ENCODE results near the gene MED20.

MED20 gene

DNA sequence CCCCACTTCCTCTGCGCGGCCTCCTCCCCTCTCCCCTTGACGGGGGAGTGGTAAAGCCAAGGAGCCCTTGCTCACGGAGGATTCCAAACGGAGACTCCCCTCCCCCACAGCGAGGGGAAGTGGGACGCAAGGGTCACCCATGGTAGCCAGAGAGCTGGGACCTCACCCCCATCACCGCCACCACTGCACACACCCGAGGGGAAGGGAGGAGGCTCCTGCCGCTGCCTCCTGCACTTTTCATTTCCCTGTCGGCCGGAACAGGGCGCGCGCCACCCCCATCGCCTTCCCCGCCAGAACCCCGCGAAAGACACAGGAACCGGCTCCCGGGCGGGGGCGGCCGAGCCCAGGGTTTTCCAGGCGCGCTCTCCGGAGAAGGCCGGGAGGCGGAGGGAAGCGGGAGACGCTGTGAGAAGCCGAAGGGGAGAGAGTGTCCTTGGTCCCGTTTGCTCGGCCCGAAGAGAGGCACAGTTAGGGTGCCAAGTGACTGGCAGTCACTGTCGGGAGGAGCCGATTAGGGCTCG, 19.9 kb upstream of the MED20 start:
- DNase-seq: no peak

DNA sequence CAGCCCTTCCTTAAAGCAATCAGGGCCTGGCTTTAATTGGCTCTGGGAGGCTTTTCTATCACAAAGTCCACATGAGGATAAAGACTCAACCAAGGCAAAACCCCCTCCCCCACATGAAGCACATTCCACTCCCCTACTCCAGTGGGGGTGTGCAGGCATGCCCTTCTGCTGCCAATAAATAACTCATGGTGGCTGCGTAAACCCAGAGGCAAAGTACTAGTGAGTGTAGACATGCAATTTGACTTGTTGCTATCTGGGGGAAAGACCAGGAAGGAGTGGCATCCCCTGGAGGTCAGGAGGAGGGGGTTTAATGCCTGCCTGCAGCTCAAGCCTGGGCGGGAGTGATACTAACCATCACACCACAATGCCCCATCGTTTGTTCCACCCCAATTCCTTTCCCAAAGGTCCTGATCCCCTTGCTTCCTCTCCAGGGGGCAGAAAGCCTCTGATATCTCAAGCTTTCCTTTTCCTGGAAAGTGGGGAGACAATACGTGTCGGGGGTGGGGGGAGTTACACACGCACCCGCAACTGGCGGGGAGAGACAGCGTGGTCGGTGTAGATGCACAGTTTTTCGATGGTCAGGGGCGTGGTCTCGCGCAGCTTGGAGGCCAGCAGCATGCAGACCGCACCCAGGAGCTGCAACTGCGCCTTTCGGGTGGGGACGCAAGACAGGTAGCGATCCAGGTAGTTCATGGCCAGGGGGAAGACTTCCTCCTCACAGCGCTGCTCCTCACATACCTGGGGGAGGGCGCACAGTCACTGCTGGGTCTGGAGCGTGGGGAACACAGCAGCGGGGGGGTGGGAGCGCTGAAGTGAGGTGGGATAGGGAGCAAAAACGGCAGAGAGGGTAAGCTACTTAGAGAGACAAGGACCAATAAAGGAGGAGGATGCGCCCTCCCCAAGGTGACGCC, 19.2 kb upstream of the MED20 start:
- peak; percentile 6 for DNase-seq

DNA sequence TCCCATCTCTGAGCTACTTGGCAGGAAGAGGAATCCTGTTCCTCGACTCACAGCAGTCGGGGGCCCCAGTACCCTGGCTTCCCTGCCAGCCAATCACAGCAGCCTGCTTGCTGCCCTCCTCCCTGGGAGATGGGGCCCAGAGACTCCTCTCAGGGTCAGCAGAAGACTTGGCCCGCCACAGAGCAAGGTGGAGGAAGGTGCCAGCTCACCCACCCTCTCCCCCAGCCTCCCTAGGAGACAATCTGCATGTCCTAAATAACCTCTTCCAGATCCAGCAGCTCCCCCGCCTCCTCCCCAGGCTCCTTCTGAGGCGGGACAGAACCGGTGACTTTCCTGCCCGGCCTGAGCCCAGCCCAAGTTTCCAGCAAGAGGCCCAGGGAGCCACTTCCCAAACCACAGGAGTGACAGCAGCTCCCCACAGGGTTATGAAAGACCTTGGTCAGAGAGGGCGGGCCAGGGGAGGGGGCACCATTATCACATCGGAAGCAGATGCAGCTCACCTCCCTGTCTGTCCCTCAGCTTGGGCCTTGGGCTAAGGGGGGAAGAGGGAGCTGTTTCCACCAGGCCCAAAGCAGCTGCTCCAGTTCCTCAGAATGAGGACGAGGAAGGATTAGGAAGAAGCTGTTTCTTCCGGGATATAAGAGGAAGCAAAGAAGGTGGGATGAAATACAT, 18.4 kb upstream of the MED20 start:
- DNase-seq: no peak

DNA sequence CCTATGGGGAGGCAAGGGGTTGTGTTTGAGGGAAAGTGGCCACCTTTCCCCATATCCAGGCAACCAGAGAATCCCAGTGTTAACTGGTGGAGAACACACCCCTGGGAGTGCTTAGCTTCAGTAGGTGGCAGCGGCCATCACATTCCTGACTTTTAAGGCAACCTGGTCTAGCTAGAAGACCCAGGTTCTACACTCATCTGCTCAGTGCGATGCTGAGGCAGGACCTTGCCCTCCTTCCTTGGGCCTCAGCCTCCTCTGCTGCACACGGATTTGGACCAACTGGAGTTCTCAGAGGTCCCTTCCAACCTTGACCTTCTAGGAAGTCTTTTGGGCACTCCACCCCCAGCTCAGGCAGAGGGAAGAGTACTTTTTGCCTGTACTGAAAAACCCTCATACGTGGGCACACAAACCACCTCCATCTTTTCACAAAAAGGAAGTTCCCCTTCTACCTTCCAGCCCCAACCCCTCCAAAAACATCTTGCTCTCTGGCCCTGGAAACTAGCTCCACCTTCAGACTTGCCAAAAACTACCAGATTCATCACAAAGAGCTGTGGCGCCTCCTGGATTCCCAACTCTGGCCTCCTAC, 17.7 kb upstream of the MED20 start:
- no peak for DNase-seq

DNA sequence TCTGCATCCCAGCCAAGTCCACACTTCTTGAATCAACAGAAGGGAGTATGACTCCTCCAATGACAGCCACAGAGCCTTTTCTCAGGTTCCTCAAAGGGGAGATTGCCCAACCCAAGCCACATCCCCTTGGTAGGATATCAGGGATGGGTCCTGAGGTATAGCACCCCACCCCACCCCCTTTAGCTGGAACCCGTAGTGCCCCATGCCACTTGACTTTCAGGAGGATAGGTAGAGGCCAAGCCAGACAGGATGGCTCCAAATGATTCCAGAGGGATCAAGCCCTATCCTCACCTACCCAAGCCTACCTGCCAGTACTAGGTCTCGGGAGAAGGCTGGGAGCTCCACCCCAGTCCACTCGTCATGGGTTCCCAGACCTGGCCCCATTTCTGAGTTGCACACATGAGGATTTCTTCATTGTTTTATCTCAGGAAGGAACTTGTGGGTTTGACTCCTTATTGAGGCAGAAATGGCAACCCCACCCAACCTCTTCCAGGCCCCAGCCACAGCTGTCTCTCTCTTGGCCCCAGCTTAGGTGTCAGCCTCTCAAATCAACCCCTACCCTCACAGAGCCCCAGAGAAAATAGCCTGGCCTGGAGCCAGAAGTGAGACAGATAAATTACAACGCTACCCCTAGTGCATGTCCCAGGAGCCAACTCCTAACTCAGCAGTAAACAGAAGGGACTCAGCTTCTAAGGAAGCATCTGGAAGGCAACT, 17.1 kb upstream of the MED20 start:
- no peak for DNase-seq

DNA sequence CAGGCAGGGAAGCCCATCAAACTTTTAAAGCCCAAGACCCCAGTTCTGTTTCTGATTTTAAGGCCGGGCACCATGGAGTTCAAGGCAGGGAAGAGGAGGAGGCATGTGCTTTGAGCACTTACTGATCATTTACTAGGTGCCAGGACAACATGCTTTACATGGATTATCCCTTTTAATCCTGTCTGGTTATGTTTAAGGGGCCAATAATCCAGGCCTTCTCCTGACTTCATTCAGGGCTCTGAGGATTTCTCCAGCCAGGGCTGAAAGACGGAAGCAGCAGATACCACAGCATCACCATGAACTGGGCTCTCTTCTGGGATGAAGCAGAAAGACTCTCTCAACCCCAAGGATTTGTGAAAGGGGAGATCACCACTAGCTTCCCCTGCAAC, 16.5 kb upstream of the MED20 start:
- no peak for DNase-seq

DNA sequence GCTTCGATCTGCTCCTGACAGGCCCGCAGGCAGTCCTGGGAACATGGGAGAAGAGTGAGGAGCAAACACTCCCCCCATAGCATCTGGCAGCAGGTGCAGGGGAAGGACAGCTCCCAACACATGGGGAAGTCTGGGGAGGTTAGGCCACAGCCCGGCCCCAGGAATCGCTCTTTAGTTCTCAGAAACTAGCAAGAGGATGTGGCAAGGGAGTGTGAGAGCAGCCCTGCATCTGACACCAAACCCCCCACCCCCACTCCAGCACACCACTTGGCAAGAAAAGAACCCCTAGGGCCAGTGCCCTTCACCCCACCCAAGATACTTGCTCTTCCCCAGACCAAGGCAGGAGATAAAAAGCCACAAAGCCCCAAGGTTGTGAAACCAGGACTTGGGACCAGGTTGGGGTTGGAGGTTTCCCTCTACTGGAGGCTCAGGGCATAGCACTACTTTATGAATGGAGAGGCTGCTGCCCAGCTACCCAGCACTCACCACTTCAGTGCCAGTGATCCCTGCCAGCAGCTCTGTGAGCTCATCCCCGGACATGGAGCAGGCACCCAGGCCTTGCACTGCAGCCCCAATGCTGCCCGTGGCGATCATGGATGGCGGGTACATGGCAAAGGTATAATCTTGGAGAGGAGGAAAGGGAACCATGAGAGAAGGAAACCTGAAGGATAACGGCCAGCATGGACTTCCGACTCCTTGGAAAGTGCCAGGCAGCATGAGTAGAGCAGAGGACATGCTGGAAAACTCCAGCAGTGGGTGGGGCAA, 15.3 kb upstream of the MED20 start:
- peak; percentile 45 for DNase-seq

DNA sequence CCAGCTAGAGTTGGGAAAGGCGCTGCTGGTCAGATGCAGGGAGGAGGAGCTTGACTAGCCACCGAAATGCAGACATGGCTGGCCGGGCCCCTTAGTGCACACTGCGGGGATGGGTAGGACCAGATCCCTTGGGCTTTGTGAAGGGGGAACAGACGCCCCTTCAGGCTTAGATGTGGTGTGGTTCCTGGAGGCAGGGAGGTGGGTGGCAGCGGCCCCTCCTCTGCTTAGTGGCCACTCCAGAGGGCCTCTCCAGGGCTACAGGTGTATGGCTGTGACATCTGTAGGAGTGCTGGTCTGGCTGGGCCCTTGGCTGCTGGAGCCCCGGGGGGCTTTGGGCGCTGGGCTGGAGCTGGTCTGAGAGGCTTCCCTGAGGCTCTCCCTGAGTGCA, 14.7 kb upstream of the MED20 start:
- no peak for DNase-seq

DNA sequence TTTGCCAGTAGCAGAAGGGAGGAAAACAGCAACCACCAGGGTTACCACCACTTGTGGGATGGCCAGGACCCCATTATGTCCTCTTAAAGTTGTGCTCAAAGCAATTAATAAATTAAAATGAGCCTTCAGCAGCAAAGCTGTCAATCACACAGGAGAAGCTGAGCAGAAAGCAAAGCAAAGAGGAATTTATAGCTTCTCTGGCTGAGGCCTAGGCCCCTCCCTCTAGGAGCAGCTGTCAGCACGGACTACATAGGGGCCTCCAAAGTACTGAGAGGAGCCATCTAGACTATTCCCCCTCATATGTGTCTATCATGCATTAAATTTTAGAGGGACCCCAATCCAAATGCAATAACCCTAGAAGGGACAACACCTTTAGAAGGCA, 14.2 kb upstream of the MED20 start:
- no peak for DNase-seq

DNA sequence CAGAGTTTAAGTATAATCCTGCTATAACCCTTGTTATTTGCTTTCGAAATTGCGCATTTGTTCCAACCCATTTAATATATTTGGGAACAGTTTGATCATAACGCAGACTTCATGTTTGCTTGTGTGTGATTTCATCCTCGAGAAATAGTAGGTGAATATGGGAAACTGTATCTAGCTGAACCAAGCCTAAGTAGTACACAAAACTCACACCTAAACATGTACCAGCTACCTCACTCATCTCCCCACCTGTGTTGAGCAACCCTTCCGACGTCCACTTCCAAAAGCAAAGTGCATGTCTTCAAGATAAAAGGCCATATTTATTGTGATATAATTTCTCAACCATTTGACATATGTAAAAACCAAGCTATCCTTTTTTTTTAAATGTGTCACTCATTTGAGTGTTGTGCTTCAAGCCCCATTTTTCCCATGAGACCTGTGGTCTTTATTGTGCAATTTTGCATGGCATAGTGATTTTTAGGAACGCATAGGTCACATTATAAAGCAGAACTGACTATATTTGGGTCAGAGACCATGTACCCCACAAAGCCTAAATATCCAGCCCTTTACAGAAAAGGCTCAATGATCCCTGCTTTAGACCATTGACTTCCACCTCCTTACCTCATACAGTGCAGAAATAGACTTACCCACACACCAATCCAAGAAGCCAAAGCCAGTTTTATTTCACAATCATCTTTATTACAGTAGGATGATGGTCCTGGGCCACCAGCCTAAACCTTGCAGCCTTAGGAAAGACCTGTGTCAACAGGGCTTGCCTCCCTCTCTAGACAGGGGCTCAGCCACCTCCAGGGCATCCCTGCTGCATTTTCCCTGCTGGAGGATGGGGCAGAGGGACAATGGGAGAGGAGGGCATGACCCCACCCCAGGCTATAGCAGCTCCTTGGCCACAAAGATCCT, 13.6 kb upstream of the MED20 start:
- no peak for DNase-seq

DNA sequence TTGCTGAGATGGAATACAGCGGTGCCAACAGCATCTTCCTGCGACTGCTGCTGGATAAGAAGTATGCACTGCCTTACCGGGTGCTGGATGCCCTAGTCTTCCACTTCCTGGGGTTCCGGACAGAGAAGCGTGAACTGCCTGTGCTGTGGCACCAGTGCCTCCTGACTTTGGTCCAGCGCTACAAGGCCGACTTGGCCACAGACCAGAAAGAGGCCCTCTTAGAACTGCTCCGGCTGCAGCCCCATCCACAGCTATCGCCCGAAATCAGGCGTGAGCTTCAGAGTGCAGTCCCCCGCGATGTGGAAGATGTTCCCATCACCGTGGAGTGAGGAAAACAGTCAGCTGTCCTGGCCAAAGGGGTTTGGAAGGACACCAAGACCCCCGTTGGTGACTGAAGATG, 11.4 kb upstream of the MED20 start:
- DNase-seq: no peak

DNA sequence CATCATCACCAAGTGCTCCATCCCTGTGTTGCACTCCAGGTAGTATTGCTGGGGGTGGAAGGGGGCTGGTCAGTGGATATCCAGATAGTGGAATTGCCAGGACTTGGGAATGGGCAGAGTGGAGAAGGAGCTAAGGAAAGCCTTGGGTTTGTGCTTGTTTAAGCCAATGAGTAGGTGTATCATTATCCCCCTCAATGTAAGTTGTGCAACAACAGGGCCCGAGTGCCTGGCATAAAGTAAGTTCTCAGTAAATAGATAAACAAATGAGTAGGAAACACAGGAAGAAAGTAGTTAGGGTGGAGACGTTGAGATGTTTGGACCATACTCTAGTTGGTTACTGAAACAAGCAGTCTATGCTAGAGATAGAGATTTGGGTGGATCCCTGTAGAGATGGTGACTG, 10.9 kb upstream of the MED20 start:
- DNase-seq: no peak

DNA sequence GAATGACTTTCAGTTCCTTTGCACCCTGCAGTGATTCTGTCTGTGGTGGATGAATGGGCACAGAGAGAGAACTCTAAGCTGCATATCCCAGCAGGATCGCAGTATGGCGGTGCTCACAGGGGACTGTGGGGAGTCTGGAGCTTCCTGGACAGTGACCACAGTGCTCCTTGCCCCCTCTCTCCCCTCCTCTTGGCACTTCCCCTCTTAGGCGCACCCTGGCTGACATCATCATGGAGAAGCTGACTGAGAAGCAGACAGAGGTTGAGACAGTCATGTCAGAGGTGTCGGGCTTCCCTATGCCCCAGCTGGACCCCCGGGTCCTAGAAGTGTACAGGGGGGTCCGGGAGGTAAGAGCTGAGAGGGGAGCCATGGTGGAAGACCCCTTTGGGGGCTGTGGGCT, 9.0 kb upstream of the MED20 start:
- no peak for DNase-seq

DNA sequence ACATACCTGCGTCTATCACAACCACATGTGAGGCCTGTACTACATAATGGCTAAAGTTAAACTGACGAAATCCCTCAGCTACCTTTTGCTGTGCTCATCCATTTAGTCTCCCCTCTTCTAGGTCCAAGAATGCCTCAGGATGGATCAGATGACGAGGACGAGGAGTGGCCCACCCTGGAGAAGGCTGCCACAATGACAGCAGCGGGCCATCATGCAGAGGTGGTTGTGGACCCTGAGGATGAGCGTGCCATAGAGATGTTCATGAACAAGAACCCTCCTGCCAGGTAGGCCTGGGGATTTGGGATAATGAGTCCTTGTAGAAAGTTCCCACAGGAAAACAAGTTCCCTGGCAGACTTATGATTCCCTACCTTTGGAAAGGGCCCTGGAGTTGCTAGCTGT, 6.3 kb upstream of the MED20 start:
- DNase-seq: no peak

DNA sequence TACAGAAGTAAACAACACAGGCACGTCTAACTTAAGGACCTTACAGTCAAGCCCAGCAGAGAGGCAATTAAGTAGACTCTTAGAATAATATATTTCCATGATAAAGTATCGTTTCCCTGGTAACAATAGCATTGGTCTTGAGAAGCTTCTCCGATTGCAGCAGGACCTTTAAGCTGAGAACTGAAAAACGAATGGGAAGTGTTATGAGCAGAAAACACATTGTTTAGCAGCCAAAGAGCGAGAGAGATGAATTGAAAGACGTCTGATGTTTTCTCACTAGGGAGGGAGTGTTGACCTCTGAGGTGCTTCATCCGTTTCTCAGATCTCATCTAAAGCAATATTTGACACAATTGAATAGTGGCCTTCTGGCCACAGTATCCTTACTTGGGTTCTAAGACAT, 1.2 kb upstream of the MED20 start:
- DNase-seq: no peak

DNA sequence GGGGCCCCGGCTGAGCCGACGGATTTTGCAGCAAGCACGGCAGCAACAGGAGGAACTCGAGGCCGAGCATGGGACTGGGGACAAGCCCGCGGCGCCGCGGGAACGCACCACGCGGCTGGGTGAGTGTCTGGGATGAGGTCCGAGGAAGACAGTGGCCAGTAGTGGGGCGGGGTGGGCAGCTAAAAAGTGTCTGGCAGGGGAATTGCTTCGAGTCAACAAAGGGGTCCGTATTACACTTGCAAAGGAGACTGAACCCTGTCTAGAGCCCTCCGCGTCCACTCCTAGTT, 716 bp upstream of the MED20 start:
- no peak for DNase-seq

DNA sequence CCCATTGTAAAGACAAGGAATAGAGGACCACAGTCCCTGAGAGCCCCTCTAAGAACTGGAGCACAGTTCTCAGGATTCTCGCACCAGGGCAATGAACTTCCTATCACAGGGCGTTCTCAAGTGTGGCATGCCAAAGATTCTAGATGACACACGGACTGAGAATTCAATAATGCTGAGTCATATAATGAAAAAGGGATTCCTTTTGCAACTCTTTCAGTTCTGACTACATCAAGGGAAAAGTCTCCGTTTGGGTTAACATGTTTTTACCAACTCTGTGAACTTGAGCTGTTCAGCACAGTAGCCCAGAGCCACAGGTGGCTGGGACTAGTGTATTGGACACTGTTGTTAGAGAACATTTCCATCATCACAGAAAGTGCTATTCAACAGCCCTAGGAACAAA, 3.4 kb downstream of the MED20 start:
- DNase-seq: no peak

DNA sequence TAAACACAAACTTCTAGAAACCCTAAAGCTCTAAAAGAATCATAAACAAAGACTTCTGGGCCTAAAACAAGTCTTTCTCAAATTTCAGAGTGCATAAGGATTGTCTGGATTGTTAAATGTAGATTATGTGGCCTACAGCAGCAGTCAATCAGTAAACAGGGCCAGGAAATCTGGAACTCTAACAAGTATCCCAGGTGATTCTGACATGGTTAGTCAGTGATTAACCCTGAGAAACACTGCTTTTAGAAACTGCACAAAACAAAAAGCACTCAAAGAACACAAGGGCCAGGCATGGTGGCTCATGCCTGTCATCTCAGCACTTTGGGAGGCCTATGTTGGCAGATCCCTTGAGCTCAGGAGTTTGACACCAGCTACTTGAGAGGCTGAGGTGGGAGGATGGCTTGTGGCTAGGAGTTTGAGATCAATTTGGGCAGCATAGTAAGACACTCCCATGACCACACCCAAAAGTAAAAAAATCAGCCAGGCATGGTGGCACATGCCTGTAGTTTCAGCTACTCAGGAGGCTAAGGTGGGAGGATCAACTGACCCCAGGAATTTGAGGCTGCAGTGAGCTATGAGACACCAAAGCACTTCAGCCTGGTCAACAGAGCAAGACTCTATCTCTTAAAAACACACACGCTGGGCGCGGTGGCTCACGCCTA, 5.9 kb downstream of the MED20 start:
- DNase-seq: no peak

DNA sequence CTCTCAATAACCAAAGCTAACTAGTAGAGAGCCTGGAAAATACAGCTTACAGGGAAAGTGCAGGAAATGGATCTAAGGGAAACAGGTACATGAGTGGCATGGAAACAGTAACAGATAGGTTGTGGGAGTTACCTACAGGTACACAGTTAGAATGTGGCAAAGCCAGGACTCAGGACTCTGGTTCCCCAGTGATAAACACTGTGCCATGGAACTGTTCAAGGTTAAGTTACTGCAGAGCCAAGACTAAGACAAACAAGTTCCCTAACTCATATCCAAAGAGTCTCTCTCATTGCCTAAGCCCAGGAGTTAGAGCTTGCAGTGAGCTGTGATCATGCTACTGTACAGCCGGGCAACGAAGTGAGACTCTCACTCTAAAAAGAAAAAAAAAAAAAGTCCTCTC, 6.6 kb downstream of the MED20 start:
- no peak for DNase-seq

DNA sequence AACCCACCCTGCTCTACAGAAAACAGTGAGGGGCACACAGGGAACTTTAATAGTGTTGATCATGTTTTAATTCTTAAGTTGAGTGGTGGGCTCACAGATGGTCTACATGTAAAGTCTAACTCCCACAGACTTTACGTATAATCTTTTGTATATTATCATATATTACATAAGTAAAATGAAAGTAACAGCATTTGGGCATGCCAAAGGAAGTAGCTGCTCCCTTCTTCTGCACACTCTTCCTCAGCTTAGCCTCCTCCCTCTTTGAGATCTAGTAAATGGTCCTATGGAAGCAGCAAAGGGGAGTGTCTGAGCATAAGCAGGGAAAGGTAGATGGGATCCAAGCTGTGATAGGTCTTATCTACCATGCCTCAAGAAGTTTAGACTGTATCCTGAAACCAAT, 11.2 kb downstream of the MED20 start:
- DNase-seq: no peak

DNA sequence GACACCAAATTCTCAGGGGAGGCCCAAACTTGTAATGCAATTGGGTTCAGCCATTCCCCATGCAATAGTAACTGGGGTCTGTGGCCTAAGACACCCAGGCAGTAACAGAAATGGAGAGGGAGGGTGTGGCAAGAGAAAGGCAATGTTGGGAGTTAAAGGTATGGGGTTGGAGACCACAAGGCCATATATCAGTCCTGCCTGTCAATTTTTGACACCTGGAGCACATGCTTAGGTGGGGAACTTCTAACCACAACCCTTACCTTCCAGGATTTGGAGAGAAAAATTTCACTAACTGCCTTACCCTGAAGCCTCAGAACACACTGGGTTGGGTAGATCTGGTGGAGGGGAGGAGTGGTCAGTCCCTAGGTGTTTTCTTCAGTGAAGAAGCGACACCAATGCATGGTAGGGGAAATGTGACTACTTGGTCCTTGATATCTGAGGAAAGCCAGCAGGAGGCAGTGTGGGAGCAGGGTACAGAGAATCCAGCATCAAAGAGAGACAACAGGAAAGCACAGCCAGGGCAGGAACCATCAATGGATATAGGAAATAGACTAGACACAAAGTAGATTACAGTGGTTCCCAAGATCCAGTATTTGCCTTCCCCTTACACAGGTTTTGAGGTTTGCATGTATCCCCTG, 18.9 kb downstream of the MED20 start:
- no peak for DNase-seq
